COLO668 (cell line): ENCODE measurements around the gene MFSD6.
"Not testable (repeated sequence)": the region's sequence is repeated elsewhere in the genome, so short reads cannot be mapped to it uniquely, and the experiment has no call there.

Source experiments
- DNase-seq: peaks from one replicate; lab custom pipeline; 2025; ENCODE audit not compliant: unreplicated experiment; lab: John Stamatoyannopoulos, UW

Gene MFSD6

GRCh38 chr2:190497428-190497827 lies 89.3 kb downstream of the MFSD6 start:
- no peak for DNase-seq

GRCh38 chr2:190499273-190499672 lies 91.1 kb downstream of the MFSD6 start:
- no peak for DNase-seq

GRCh38 chr2:190500054-190500502 lies 91.9 kb downstream of the MFSD6 start:
- no peak for DNase-seq

- no peak for DNase-seq
Measured at GRCh38 chr2:190501231-190501630, 93.1 kb downstream of the MFSD6 start.

- no peak for DNase-seq
Measured at GRCh38 chr2:190501702-190502407, 93.7 kb downstream of the MFSD6 start.

- DNase-seq, result no peak
Measured at GRCh38 chr2:190503088-190503487, 94.9 kb downstream of the MFSD6 start.

- DNase-seq, result no peak
Measured at GRCh38 chr2:190504912-190505311, 96.8 kb downstream of the MFSD6 start.

- DNase-seq, result no peak
Measured at GRCh38 chr2:190505696-190506095, 97.5 kb downstream of the MFSD6 start.

- peak; percentile 10 for DNase-seq
Measured at GRCh38 chr2:190506666-190507065, 98.5 kb downstream of the MFSD6 start.

- peak; percentile 46 for DNase-seq
Measured at GRCh38 chr2:190507135-190507534, 99.0 kb downstream of the MFSD6 start.

- not testable (repeated sequence) for DNase-seq
Measured at GRCh38 chr2:190509895-190510294, 101.7 kb downstream of the MFSD6 start.

- no peak for DNase-seq
Measured at GRCh38 chr2:190511104-190511503, 102.9 kb downstream of the MFSD6 start.

GRCh38 chr2:190512539-190513095 lies 104.5 kb downstream of the MFSD6 start:
- DNase-seq, result no peak

- no peak for DNase-seq
Measured at GRCh38 chr2:190513877-190514276, 105.7 kb downstream of the MFSD6 start.

GRCh38 chr2:190514676-190515075 lies 106.5 kb downstream of the MFSD6 start:
- DNase-seq, result no peak

- no peak for DNase-seq
Measured at GRCh38 chr2:190515687-190516086, 107.5 kb downstream of the MFSD6 start.

- no peak for DNase-seq
Measured at GRCh38 chr2:190517468-190517867, 109.3 kb downstream of the MFSD6 start.

GRCh38 chr2:190519975-190520767 lies 112.0 kb downstream of the MFSD6 start:
- no peak for DNase-seq

- no peak for DNase-seq
Measured at GRCh38 chr2:190524928-190525327, 116.8 kb downstream of the MFSD6 start.

- DNase-seq, result no peak
Measured at GRCh38 chr2:190526105-190526750, 118.1 kb downstream of the MFSD6 start.

GRCh38 chr2:190527214-190527613 lies 119.1 kb downstream of the MFSD6 start:
- DNase-seq, result no peak
